HG03575 (cell line): ENCODE measurements around the gene SLX9.

Experiments used
- ATAC-seq: cut with Tn5 transposase; IDR thresholded peaks from one replicate; pipeline ENCODE4 v1.9.1; 2021; ENCODE audit not compliant: unreplicated experiment, insufficient number of reproducible peaks, low FRiP score; ENCODE audit errors: extremely low read depth

The SLX9 gene

DNA sequence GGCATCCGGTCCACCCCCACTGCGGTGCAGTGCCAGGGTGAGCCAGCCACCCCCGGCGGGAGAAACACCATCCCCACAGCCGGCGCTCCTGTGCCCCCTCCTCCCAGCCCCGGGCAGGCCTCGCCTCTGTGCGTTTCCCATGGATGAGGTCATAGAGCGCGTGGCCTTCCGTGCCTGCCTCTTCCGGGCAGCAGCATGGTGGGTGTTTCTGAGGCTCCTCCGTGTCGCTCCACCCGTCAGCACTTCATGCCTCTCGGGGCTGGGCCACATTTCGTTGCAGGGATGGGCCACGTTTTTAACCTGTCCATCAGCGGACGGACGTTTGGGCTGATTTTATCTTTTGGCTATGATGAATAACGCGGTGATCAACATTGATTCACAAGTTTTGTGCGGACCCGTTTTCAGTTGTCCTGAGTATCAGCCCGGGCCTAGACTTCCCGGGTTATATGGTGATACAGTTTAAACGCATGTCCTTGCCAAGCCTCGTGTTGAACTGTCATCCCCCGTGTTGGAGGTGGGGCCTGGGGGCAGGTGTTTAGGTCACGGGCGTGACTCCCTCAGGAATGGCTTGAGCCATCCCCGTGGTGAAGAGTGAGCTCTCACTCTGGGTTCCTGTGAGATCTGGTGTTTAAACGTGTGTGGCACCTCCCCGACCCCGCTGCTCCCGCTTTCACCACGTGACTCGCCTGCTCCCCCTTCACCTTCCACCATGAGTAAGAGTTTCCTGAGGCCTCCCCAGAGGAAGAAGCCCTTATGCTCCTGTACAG is 64.8 kb downstream of the SLX9 start:
- no peak for ATAC-seq

- ATAC-seq, result no peak
Observed at GRCh38 chr21:45006536-45007095, 66.8 kb downstream of the SLX9 start.

DNA sequence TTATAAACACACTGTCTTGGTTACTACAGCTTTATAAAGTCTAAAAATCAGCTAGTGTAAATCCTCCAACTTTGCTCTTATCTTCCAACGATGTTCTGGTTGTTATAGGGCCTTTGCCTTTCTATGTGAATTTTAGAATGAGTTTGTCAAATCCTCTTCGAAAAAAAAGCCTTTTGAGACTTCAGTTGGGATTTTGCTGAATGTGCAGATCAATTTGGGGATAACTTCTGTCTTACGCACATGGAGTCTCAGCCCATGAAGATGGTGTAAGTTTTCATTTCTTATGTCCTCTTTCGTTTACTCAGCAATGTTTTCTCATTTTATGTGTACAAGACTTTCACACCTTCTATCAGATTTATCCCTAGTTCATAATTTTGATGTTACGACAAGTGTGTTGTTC is 69.8 kb downstream of the SLX9 start:
- ATAC-seq, result no peak

DNA sequence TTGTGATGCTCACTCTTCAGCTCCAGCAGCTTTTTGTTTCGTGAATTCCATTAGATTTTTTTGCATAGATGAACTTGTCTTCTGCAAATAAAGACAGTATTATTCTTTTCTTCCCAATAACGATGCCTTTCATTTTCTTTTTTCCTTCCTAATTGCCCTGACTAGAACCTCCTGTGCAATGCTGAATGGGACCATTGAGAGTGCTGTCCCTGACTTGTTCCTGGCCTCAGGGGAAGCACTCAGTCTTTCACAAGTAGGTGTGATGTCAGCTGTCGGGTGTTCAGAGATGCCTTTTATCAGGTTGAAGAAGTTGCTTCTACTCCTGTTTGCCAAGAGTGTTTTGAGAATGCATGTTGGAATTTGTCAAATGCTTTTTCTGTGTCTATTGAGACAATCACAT is 70.3 kb downstream of the SLX9 start:
- no peak for ATAC-seq

GRCh38 chr21:45010860-45011259 is 71.0 kb downstream of the SLX9 start:
- no peak for ATAC-seq

DNA sequence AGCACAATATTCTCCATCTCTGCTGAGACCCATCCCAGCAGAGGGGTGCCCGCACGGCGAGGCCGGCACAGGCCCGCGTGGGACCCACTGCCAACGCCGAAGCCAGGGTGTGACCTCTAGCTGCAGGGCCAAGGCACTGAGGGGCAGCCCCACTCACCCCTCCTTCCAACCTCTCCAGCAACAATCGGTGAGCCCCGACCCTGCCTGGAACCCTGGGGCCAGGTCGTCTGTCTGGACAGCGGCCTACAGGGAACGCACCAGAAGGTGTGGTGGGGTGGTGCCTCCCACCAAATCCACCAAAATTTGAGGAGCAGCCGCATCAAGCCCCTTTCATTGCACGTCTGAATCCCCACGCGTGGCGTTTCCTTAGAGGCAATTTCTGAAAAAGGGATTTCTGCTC is 71.6 kb downstream of the SLX9 start:
- no peak for ATAC-seq

DNA sequence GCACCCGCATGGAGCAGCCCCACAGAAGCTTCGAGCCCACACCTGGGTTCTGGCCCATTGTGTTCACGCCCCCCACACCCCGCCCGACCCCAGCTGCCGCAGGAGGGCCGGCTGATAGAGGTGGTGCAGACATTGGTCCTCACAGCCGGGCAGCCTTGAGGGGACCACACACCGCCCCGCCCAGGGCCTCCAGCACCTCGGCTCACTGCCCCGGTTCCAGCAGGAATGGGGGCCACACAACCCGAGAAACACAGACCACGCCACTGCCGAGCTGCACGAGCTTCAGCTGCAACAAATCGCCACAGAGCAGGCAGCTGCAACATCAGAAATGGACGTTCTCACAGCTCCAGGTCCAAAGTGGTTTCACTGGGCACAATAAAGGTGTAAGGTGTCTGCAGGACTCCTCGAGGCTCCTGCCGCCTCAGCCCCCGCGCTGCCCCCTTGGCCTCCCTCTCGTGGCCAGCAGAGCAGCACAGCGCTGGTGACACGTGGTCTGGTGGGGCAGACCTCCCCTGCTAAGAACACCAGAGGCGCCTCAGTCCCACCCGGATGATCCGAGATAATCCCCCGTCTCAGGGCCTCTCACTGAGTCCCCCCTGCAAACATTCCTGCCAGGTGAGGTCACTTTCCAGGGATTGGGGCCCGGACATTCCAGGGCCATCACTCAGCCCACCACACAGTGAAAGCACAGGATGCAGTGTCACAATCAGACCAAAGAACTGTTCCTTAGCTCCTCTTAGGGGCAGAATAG is 72.3 kb downstream of the SLX9 start:
- no peak for ATAC-seq

DNA sequence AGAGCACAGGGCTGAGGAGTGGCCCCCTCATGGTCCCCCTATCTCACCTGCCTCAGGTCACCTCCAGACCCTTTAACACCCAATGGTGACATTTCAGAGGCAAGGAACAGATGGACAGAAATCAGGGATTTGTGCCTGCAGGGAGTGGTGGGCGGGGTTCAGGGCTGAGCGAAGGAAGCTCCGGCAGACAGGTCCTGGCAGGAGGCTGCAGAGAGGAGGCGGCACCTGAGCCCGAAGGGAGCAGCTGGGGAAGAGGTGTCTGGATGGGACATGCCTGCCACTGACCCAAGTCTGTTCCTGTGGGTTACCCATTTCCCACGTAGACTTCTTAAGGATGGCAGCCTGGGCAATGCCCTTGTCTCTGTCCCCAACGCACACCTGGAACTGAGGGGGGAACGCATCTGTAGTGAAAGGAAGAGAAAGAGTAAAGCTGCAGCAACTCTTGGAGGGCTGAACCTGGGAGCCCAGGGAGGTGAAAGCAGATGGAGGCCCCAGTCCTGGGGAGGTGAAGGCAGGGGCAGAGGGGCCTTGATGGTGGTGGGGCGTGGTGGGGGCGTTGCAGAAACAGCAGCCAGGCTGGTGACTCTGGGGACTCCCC is 72.9 kb downstream of the SLX9 start:
- ATAC-seq, result no peak

- no peak for ATAC-seq
Observed at GRCh38 chr21:45013260-45013841, 73.5 kb downstream of the SLX9 start.

DNA sequence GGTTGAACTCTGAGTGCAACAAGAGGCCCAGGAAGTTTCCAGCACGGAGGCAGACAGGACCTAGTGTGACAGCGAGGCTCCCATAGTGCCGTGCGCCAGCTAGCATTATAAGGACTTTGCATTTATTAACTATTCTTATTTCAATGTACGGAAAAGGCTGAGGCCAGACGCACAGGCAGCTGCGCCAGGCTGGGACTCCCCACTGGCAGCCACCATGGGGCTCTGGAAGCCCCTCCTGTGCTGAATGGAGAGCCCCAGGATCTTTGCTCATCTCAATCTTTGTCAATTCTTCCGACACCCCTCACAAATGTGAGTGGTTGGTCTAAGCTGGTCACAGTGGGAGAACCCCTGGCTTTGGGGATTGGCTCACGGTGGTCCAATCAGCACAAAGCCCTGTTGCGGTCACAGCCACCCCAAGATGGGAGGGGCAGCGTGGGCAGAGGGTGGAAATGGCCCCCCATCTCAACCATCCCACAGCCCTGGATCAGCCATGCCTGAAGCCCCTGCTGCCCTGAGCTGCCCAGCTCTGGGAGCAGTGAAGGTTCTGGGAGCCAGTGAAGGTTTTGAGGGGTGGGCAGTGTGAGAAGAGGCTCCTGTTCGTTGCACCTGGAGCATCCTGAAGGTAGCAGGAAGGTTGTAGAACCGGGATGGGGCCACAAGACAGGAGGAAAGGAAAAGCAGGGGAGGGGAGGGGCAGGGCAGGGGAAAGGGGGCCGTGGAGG is 75.1 kb downstream of the SLX9 start:
- no peak for ATAC-seq

DNA sequence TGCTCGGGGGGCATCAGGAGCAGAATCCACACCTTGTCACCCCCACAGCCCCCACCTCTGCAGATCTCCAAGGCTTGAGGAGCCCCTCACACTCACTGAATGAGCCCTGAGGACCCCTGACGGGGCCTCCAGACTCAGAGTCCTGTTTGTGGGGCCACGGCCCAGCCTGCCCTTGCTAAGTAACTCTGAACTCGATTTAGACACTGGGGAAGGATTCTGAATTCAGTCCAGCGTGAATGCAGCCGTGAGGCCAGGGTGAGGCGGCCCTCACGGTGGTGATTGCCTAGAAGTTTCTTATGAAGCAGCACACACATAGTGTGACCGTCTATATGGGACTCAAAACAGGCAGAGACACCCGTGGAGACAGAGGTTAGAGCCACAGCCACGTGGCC is 75.6 kb downstream of the SLX9 start:
- no peak for ATAC-seq

DNA sequence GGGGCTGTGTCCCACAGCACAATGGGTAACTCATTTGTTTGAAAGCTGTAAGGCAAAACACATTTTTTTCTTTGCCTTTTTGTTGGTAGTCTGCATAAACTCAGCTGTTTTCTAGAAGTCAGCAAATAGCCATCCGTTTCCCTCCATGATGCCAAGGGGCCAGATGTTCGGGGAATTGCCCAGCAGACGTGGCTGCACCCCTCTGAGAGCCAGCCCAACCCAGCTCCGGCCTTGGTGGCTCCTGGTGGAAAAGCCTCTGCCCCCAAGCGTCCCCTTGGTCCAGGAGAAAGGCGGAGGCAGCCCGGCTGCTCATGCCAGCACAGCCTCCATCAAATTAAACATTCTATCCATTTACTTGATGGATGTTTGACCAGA is 76.2 kb downstream of the SLX9 start:
- ATAC-seq, result no peak

- no peak for ATAC-seq
Observed at GRCh38 chr21:45016406-45017038, 76.7 kb downstream of the SLX9 start.

- no peak for ATAC-seq
Observed at GRCh38 chr21:45017039-45017960, 77.5 kb downstream of the SLX9 start.

- no peak for ATAC-seq
Observed at GRCh38 chr21:45018131-45019075, 78.6 kb downstream of the SLX9 start.

DNA sequence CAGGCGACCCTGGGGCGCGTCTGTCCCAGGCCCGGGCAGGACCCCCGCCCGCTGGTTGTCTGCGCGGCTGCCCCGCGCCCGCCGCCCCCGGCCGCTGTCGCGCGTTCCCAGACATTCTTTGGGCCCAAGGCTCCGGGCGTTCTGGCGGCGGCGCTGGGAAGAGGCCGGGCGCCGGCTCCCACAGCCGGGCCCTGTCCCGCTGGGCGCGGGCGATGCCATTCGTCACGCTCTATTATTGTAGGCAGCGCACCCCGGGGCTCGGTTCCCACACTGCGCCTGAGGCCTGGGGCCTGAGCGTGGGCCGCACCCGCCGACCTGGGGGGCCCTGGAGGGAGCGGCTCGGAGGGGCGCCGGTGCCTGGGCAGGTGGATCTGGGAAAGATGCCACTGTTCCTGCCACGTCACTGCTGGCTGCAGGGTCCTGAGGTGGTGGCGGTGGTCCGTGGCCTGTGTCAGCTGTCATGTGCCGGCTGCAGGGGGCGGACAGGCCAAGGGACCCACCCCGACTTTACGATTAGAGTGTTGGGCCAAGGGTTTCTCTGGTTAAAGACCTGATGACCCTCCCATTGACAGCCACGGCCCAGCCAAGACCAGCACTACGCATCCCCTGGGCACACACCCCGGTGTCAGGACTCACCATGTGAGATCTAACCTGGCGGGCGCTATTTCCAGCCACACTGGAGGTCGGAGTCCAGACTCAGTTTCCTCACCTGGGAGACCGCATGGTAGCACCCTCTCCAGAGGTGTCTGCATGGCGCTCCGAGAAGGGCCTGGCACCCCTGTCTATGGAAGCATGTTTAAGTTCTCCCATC is 79.5 kb downstream of the SLX9 start:
- no peak for ATAC-seq
